Left renal cortex interstitium (tissue), 4 donors: ENCODE data around the gene OR5T2. TPM values are rescaled to one million over a fixed set of nuclear protein-coding genes. Genes with fewer than 3 reads are reported as not detected.
"Not testable (repeated sequence)": the region's sequence is repeated elsewhere in the genome, so short reads cannot be mapped to it uniquely, and the experiment has no call there.

Experiments
- DNase-seq, 4 donors: peaks; one replicate each; pipeline ENCODE4 v3.0.0-alpha.2; 2013; ENCODE audit warnings: low read depth in 4 of 4, low spot score in 2 of 4, missing footprints in 1 of 4
- polyA plus RNA-seq, 4 donors: library from polyadenylated mRNA; unstranded; fragments of 120-200 nt; gene quantifications; one replicate each; pipeline ENCODE4 v1.2.1, GENCODE V29; 2013; ENCODE audit not compliant: insufficient read length in 4 of 4

The OR5T2 gene
- not detected for polyA plus RNA-seq

GRCh38 chr11:56234155-56234554 is at the start of gene OR5T2:
TSS of gene OR5T2 (minus strand) at chr11:56234255. CDS start at chr11:56233062, 1,193 bp downstream.
- no peak for DNase-seq

DNA sequence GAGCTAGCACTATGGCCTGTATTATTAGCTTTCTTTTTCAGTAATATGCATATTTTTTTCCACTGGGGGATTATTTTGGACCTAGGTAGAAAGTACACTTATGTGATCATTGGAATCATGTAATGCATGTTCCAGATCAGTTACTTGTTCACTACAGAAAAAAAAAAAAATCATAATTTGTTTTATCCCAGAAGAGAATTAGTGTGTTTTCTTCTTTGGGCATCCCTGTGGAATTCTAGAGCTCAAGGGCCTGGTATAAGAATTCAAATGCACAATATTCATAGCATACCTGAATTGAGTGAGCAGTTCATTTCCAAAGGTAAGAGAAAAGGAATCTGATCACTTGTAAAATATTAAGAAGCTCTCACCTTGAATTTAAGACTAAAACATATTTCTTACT is 39.8 kb upstream of the OR5T2 start, which contains the start of gene OR5T1:
Gene OR5T1 (plus strand): TSS at position 301 of the 400 bp plus-strand sequence. CDS start 1,485 bp downstream, outside the sequence.
- no peak for DNase-seq

GRCh38 chr11:56271092-56271491 is 37.0 kb upstream of the OR5T2 start:
- no peak for DNase-seq

DNA sequence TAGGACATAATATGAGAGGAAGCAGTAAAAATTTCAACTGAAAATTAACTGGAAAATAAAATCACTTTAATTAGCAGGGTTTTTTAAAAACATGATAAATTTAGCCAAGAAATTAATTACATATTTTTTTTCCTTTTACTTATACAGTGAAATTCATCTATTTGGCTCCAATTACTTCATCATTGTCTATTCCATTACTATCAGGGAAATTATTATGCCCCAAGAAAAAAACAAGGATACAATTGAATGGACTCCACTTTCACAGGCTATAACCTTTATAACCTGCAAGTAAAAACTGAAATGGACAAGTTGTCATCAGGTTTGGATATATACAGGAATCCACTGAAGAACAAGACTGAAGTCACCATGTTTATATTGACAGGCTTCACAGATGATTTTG is 17.9 kb upstream of the OR5T2 start, which contains the start of gene OR5T3:
Gene OR5T3 (plus strand): TSS at position 301 of the 400 bp plus-strand sequence. CDS start 0 bp downstream, at position 301.
- DNase-seq, result no peak

- not testable (repeated sequence) for DNase-seq
These were observed 14.3 kb downstream of the OR5T2 start for GRCh38 chr11:56219735-56220134.

GRCh38 chr11:56214537-56214936 is 19.5 kb downstream of the OR5T2 start:
- DNase-seq, result no peak

DNA sequence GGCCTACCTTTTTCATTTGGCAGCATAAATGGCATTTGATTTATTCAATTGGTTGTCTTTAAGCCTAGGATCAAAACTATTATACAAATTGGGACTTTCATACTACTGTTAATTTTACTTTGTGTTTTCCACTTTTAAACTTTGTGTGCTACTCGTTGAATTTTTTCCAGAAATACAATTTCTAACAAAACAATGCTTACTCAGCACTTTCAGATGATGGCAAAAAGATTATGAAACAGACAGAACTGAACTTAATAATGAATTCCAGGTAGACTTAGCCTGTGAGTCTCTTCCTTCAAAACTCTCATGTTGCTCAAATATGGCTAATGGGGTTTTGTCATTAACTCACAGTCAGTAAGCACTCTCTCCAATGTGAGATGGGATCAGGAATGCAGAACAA is 26.3 kb downstream of the OR5T2 start:
- DNase-seq, result no peak

DNA sequence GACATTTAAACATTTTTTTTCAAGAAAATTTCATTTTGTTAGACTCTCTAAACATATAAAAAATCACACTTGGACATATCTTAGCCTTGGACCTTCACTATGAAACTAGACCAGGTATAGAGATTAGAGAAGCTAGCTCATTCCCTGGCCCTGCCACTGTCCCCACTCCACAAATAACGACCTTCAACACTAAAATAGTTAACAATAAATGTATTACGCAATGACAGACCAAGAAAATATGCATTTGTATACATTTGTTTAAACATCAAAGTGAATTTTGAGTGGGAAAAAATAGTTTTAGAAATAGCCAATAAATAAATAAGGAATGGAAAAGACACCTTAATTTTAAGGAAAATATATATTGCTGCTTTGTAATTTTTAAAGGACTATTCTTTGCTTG is 36.7 kb downstream of the OR5T2 start:
- no peak for DNase-seq

- DNase-seq, result no peak
These were observed 37.4 kb downstream of the OR5T2 start for GRCh38 chr11:56196705-56197104.

GRCh38 chr11:56188602-56189001 is 45.5 kb downstream of the OR5T2 start:
- DNase-seq, result no peak

DNA sequence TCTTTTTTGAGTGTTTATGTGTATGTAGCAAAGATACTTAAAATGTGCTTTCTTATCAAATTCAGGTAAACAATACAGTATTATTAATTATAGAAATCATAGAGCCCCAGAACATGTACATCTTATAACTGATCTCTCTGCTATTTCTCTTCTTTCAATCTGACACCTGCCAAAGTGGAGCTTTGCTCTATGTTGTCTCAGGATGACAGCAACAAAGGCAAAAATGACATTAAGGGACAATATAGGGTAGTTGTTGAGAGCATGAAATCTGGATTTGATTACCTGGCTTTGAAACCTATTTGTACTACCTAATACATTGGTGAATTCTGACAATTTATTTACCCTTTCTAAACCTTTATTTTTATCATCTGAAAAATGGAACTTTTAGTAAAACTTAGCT is 50.6 kb downstream of the OR5T2 start:
- DNase-seq, result no peak

Other genes starting within 250 kb of the OR5T2 start
- not detected for gene OR5F1, start 239.6 kb downstream of the OR5T2 start, polyA plus RNA-seq
- under 1 TPM in 3 of 4 donors, not detected in 1; 0.03 to 0.09 (median 0.09) TPM for gene OR5AS1, start 206.6 kb downstream of the OR5T2 start, polyA plus RNA-seq
- not detected for gene OR8I2, start 140.9 kb downstream of the OR5T2 start, polyA plus RNA-seq
- under 1 TPM in 2 of 4 donors, not detected in 2; 0.07 to 0.08 TPM for gene OR8H2, start 130.6 kb downstream of the OR5T2 start, polyA plus RNA-seq
- not detected for gene OR8H3, start 111.9 kb downstream of the OR5T2 start, polyA plus RNA-seq
- not detected for gene OR8J3, start 94.1 kb downstream of the OR5T2 start, polyA plus RNA-seq
- not detected for gene OR8K5, start 73.9 kb downstream of the OR5T2 start, polyA plus RNA-seq
- not detected for gene OR5J2, start 57.6 kb downstream of the OR5T2 start, polyA plus RNA-seq
- not detected for gene OR5T3, start 18.0 kb upstream of the OR5T2 start, polyA plus RNA-seq
- gene OR5T1, start 39.9 kb upstream of the OR5T2 start, polyA plus RNA-seq, result not detected
- gene OR8H1, start 58.0 kb upstream of the OR5T2 start, polyA plus RNA-seq, result not detected
- not detected for gene OR8K3, start 80.9 kb upstream of the OR5T2 start, polyA plus RNA-seq
- gene OR8K1, start 111.8 kb upstream of the OR5T2 start, polyA plus RNA-seq, result not detected
- not detected for gene OR8J1, start 120.0 kb upstream of the OR5T2 start, polyA plus RNA-seq
- not detected for gene OR8U1, start 141.4 kb upstream of the OR5T2 start, polyA plus RNA-seq
- gene OR5AL1, start 178.4 kb upstream of the OR5T2 start, polyA plus RNA-seq, result not detected
- gene OR5M3, start 239.1 kb upstream of the OR5T2 start, polyA plus RNA-seq, result not detected